ENCODE measurements around the gene RPS24.

DNA sequence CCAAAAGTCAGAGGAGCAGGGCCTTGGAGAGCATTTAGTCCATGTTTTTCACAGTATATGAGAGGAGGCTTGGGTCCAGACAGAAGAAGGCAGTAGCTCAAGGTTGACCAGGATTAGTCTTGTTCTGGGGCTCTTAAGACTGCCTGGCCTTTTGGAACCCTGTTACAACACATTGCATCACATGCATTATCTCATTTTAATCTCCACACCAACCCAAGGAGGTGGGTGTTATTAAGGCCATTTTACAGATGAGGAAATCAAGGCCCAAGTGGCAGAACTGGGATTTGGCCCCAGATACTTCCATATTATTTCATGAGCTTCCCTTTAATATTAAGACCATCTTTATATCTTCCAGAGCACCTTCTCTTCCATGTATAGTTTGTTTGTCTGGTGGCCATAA is 38.8 kb downstream of the RPS24 start:
- TF ChIP-seq, protein P1, sequence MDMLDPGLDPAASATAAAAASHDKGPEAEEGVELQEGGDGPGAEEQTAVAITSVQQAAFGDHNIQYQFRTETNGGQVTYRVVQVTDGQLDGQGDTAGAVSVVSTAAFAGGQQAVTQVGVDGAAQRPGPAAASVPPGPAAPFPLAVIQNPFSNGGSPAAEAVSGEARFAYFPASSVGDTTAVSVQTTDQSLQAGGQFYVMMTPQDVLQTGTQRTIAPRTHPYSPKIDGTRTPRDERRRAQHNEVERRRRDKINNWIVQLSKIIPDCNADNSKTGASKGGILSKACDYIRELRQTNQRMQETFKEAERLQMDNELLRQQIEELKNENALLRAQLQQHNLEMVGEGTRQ (CRISPR knock-in tag; IDR thresholded peaks at IDR 0.05): no peak
- no peak for TF ChIP-seq SP2 (IDR thresholded peaks at IDR 0.05; ENCODE audit: extremely low read depth, low read depth, low read length, poor library complexity, severe bottlenecking)
- no peak for TF ChIP-seq ZNF324 (CRISPR knock-in tag; IDR thresholded peaks at IDR 0.05)
- no peak for TF ChIP-seq HSF4 (CRISPR knock-in tag; IDR thresholded peaks at IDR 0.05; ENCODE audit: borderline replicate concordance)
- TF ChIP-seq ZNF830 (CRISPR knock-in tag; IDR thresholded peaks at IDR 0.05): no peak
- no peak for TF ChIP-seq MTA3 (IDR thresholded peaks at IDR 0.05; ENCODE audit: borderline replicate concordance)
- TF ChIP-seq ZKSCAN3 (CRISPR knock-in tag; IDR thresholded peaks at IDR 0.05): no peak
- 0 out of 2 replicates have a peak, but pooled peaks have one; percentile 17 for TF ChIP-seq CEBPB (tag; IDR thresholded peaks at IDR 0.05)
- TF ChIP-seq POU5F1 (IDR thresholded peaks at IDR 0.05; ENCODE audit: borderline replicate concordance, low read depth, low read length, partially characterized antibody): no peak
- TF ChIP-seq BHLHE40 (IDR thresholded peaks at IDR 0.05; ENCODE audit: low read length): no peak

All from K562 (cell line).